ENCODE data around the gene MALRD1.

GRCh38 chr10:19777806-19778205 is 729.2 kb downstream of the MALRD1 start:
- TF ChIP-seq CTCF (IDR thresholded peaks at IDR 0.05) (no peak), EP300 (IDR thresholded peaks at IDR 0.05) (no peak), POLR2A (IDR thresholded peaks at IDR 0.05; ENCODE audit: low read depth) (no peak), POLR2AphosphoS5 (IDR thresholded peaks at IDR 0.05) (no peak)
